NCI-H446 treated with DMSO at 0.1 percent for 48 hours (cell line): ENCODE measurements around the gene PBRM1.

Experiments used
- DNase-seq: peaks from one replicate; lab custom pipeline; 2025; lab: John Stamatoyannopoulos, UW

The PBRM1 gene

GRCh38 chr3:52574056-52574965 is 111.4 kb downstream of the PBRM1 start:
- no peak for DNase-seq

DNA sequence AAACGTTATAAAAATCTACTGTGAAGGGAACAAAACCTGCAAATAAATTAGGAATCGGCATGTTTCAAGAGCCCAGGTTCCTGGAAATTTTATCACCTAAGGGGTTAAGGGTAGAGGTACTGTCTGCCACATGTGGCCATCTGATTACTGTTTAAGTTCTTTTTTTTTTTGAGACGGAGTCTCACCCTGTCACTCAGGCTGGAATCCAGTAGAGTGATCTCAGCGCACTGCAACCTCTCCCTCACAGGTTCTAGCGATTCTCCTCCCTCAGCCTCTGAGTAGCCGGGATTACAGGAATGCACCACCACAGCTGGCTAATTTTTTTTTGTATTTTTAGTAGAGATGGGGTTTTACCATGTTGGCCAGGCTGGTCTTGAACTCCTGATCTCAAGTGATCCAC is 113.5 kb downstream of the PBRM1 start:
- DNase-seq = no peak

- DNase-seq = no peak
Observed at GRCh38 chr3:52570076-52570475, 115.6 kb downstream of the PBRM1 start.

GRCh38 chr3:52568069-52568468 is 117.6 kb downstream of the PBRM1 start:
- DNase-seq = no peak

DNA sequence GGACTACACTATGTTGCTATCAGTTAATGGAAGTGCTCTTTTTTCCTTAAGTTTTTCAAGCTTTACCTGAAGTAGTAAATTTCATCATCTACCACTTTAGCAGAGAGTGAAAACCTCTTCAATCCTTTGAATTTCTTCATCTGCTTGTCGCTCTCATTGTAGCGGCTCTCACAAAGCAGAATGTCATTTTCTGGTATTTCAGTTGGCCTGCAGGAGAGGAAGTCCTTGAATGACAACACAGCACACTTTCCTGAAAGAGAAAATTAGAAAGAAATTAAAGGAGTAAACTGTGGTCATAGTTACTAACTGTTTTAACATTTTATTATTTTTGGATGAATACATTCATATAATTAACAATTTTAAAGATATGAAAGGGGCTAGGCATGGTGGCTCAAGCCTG is 121.7 kb downstream of the PBRM1 start:
- no peak for DNase-seq

DNA sequence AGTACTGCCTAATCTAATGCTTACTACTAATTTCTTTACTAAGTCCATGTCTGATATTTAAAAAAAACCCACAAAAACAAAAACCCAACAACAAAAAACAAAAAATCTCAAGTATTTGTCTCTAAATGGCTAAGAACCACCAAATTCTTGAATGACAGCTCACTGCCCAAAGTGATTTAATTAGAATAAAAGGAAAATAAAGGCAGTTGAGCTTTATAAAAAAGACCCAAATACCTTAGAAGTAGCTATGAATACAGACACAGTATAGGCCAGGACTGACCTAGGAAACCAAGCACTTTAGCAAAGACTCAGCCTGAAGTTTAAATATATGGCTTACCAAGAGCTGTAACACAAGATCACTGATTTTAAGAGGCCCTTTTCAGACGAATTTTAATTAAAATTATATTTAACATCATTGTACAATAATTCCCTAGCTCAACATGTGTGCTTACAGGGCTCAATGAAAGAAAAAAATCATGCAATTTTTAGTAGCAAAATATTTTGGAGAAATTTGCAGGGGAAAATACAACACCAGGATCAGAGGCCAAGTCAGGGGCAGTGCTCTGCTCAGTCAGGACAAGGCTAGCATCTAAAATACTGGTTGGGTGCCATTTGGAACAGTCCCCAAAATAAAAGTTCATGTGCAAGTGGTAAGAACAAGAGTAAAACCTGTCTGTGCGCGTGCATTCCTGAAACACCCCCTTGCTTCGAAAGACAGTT is 124.5 kb downstream of the PBRM1 start:
- DNase-seq = no peak

DNA sequence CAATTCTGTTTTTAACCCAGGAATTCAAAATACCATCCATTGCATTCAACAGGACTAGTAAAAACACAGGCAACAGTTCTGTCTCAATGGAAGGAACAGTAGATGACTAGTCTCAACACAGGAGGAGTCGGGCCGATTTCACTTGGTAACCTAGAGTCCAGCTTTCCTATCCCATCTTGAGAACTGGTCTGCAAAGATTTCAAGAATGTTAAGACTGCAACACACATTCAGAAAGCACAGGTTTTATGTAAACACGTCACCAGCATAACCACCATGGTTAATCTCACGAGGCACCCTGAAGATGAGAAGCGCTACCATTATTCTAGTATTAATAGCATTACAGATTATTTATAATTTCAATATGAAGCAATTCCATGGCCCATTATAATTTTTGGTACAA is 127.3 kb downstream of the PBRM1 start:
- DNase-seq = no peak

DNA sequence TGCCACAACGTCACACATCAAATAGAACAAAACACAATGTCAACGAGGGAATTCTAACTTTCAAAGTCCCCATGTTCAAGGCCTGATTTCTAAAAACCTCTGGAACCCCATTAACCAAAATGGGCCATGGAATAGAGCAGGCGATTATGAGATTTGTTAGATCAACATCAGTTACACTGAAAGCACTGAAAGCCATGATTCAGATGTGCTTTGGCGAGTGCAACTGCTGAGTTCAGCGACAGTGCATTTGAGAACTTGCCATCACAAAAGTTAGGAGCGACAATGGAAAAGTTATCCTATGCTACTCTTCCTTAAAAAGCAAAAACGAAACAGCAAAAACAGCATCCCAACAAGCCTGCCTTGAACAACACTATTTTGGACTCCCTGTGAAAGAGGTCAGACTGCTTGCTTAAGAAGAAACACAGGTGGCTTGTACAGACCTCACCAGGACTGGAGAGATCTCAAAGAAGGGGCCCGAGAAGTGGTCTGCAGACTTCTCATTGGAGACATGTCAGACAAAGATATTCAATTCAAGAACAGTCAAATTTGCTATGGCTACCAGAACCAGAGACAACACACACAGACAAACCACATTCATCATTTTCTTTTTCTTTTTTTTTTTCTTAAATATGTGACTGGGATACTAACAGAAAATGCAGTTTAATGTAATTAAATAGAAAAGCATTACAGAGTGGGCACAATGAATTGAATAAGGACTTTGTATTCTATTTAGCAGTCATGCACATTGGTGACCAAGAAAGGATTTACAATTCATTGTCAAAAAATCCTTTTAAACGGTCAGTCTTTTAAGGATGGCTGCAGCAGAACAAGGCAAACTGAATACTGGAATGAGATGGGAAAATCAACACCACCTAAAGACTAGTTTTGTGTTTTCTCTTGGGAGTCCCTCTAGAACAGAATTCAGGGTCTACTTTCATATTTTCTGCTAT is 128.4 kb downstream of the PBRM1 start:
- no peak for DNase-seq

GRCh38 chr3:52555056-52555455 is 130.7 kb downstream of the PBRM1 start:
- no peak for DNase-seq

GRCh38 chr3:52554026-52554755 is 131.5 kb downstream of the PBRM1 start:
- DNase-seq = no peak

DNA sequence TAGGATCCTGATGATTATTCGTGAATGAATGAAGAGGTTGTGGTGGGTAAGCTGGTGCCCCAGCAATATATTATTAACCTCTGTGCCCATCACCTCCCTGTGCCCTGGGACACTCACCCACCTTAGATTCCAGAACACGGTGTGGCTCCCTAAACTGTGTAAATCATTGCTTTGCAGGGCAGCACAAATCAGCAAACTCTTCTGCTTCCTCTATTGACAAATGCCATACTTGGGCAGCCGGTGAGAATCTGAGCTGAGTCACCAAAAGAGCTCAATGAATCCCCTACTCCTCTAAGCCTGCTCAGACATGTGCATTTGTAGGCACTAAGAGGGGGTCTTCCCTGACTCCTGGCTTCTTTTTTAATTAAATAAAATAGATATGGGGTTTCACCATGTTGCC is 133.6 kb downstream of the PBRM1 start:
- no peak for DNase-seq

GRCh38 chr3:52551118-52551517 is 134.6 kb downstream of the PBRM1 start:
- no peak for DNase-seq

DNA sequence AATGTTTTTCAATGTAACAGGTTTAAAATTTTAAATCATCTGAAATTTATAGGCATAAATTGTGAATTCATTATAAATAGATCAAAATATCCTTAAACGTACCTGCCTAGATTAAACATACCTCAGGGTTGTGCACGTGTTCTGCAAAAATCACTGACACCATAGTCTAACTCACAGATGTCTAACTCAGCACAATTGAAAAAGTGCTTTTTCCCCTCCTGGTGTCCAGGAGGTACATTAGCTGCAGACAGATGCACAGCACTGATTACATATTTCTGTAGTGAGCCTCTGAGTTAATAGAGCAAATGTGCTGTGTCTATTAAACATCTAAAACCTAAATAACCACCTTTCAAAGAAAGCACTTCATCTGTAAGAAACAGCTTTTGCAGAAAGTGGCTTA is 138.6 kb downstream of the PBRM1 start:
- no peak for DNase-seq

DNA sequence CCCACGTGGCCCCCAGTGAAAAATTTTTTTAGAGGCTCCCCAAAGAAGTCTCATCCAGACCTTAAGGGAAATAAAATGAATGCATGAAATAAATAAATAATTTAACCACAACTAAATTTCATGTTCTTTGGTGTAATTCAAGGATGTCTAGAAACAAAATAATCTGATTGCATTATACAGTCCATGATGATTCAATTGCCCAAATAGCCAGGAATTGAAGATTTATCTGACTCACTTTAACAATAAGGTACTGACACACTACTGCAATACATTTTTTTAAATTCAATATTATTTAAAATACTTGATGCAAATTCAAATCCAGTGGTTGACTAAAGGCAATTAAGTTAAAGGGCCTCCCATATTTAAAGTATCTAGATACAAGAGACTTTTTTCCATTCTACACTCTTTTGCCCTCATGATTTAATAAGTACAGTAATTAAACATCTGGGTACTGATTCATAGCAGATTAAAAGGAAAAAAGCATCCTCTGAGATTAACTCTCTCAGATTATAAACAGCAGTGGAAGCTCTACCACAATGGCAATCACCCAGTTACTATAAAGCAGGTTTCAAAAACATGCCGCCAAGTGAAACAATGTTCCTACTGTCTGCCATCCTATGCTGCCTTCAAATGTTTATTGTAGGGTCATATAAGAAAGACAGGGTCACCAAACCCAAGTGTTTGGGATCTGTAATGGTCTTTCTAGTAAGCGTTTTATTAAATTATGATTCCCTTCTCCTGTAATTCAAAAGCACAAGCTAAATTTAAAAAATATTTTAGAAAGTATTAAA is 139.4 kb downstream of the PBRM1 start:
- DNase-seq = no peak

DNA sequence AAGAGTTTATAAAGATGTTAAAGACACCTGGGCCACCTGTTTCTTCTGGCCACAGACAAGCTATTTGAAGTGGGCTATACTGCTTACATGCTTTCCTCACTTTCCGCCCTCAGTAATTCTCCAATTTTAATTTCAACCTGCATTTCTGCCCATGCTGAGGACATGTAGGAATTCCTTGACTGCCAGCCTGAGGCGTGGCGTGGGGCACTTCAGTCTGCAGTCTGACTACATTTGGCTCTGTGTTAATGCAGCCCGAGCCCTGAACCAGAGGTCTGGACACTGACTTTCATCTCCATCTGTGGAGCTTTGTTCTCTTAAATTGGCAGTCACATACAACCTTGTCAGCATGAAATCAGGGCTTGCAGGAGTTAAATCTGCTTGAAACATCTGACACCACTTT is 140.8 kb downstream of the PBRM1 start:
- DNase-seq = no peak

GRCh38 chr3:52541050-52541449 is 144.7 kb downstream of the PBRM1 start:
- DNase-seq = no peak

GRCh38 chr3:52539010-52539653 is 146.6 kb downstream of the PBRM1 start:
- no peak for DNase-seq

GRCh38 chr3:52537726-52538421 is 147.8 kb downstream of the PBRM1 start:
- no peak for DNase-seq

DNA sequence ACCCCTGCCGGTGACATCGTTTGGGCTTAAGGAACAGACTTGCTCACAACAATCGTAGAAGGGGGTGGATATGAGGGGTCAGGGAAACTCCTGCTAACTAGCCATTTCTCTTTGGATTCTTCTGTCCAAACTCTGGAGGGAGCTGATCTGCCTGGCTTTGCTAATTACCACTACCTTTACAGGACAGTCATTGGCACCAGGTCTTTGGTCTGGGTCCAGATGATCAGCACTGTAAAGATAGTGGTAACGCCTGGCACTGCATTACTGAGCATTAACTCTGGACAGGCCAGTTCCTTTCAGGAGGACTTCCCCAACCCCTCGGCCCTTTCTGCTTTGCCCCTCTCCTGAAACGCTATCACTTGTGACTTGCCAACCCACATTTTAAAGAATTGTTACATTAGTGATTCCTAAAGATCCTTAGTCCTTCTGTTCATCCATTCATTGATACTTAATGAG is 148.5 kb downstream of the PBRM1 start:
- no peak for DNase-seq
